ENCODE results near the gene PAGE1.
"Not testable (repeated sequence)": the region's sequence is repeated elsewhere in the genome, so short reads cannot be mapped to it uniquely, and the experiment has no call there.

The PAGE1 gene, protein sequence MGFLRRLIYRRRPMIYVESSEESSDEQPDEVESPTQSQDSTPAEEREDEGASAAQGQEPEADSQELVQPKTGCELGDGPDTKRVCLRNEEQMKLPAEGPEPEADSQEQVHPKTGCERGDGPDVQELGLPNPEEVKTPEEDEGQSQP

DNA sequence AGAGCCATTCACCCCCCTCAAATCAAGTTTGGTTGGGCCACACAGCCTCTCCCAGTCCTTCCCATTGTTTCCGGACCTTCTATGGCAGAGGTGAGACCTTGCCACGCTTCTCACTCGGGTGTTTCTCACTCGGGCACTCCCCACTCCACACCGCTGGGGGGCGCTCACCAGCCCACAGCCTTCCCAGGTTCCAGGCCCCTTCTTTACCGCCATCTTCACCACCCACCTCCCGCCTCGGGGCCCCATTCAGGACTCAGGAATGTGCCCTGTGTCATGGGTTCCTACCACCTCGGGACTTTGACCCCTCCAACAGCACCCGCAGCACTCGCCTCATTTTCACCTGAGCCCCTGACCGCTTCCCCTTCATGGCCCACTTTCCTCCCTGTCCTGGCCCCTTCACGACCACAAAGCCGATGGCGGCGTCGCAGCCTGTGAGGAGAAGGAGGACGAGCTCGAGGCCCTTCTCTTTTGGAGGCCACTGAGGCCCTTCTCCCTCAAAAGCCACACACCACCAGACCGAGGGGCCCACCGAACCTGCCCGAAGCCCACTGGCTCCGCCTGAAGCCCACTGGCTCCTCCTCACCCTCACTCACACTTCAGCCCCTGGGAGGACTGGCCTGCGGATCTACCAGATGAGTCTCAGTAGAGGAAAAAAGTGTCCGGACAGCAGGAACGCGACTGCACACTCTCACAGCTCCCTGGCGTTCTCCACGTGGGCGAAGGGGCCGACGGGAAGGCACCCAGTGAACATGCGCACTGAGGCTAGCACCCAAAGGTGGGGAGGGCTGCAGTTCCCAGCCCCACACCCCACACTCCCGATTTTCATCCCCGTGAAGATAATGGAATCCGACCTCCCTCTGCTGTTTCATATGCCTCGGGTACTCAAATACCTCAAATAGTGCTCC lies at the start of gene PAGE1:
TSS of gene PAGE1 (minus strand) at position 709 of the 905 bp plus-strand sequence. CDS start 1,214 bp downstream, outside the sequence.
- in situ Hi-C loops (cut with MboI; ENCODE audit: low sequenced_read_pairs): no loop called here

GRCh38 chrX:49741501-49741900 lies 45.7 kb upstream of the PAGE1 start:
- in situ Hi-C loops (cut with MboI; ENCODE audit: low sequenced_read_pairs): not testable (repeated sequence)

GRCh38 chrX:49727847-49728246 lies 32.1 kb upstream of the PAGE1 start:
- in situ Hi-C loops (cut with MboI; ENCODE audit: low sequenced_read_pairs): no loop called here

GRCh38 chrX:49726966-49727365 lies 31.2 kb upstream of the PAGE1 start:
- in situ Hi-C loops (cut with MboI; ENCODE audit: low sequenced_read_pairs): no loop called here

- in situ Hi-C loops (cut with MboI; ENCODE audit: low sequenced_read_pairs): no loop called here
Measured at GRCh38 chrX:49725923-49726904, 30.4 kb upstream of the PAGE1 start.

GRCh38 chrX:49725401-49725800 lies 29.6 kb upstream of the PAGE1 start:
- in situ Hi-C loops (cut with MboI; ENCODE audit: low sequenced_read_pairs): no loop called here

DNA sequence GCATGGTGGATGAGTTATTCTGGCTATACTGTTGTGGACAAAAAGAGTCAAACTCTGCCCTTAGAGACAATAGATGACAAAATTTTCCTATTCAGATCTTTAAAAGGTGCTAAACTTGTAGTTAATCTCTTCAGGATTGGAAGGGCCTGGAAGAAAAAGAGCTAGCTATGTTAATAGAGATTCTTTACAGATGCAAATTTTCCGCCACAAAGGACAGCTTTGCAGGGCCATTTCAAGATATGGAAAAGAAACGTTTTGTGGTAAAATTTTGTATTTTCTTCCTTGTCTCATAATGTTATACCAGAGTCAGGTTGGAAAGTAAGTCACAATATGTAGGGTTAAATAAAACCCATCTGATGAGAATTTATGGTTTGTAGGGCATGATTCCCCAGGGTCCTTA lies 24.3 kb upstream of the PAGE1 start:
- in situ Hi-C loops (cut with MboI; ENCODE audit: low sequenced_read_pairs): not testable (repeated sequence)

GRCh38 chrX:49712577-49712976 lies 16.8 kb upstream of the PAGE1 start:
- in situ Hi-C loops (cut with MboI; ENCODE audit: low sequenced_read_pairs): no loop called here

GRCh38 chrX:49710744-49711319 lies 15.0 kb upstream of the PAGE1 start:
- in situ Hi-C loops (cut with MboI; ENCODE audit: low sequenced_read_pairs): no loop called here

DNA sequence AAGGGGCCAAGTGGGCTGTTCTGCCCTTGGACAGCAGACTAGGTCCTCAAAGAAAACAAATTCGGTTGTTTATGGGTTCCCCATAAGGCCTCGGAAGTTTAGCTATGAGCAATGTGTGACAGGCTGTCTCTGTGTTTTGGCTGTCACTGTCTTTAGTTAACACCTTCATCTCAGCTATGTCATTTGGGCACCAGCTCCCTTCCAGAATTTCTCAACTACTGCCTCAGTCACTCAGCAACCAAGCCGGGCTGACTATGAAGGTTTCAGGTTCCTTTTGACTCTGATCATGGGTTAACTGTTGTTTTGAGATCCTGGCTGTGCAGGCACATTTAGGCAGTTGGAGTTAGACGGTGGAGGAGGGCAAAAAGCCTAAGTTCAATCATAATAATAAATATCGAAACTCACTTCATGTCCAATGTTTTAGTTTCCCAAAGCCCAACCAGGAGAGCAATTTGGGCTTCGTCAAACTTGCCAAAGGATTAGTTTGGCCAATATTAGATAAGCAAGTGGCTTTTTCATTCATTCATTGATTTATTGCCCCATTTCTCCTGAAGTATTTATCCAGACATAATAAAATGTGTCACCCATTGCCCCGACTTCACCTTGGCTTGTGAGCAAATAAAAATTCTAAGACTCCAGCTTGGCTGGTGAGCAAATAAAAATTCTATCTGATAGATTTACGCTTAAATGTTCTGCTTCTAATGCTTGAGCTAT lies 9.1 kb upstream of the PAGE1 start:
- in situ Hi-C loops (cut with MboI; ENCODE audit: low sequenced_read_pairs): no loop called here

- in situ Hi-C loops (cut with MboI; ENCODE audit: low sequenced_read_pairs): no loop called here
Measured at GRCh38 chrX:49701933-49702332, 6.1 kb upstream of the PAGE1 start.

GRCh38 chrX:49701323-49701722 lies 5.5 kb upstream of the PAGE1 start:
- in situ Hi-C loops (cut with MboI; ENCODE audit: low sequenced_read_pairs): no loop called here

- in situ Hi-C loops (cut with MboI; ENCODE audit: low sequenced_read_pairs): no loop called here
Measured at GRCh38 chrX:49675075-49675719, 20.6 kb downstream of the PAGE1 start.

- in situ Hi-C loops (cut with MboI; ENCODE audit: low sequenced_read_pairs): no loop called here
Measured at GRCh38 chrX:49673394-49673793, 22.4 kb downstream of the PAGE1 start.

DNA sequence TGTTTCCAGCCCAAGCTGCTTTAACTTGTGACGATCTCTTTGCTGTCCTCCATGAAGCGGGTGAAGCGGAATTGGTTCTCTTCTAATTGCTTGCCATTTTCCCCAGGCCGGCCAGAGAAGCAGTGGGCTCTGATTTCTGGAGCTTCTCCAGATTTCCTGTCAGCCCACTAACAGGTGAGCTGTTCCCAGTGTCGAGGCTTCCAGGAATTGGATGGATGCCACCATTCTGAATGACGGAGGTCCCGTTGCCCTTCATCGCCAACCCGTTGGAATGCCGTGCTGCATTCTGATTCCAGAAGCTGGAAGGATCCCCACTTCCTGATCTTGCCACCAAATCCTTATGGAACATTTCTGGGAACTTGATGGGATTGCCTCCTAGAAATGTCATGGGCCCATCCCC lies 31.0 kb downstream of the PAGE1 start:
- in situ Hi-C loops (cut with MboI; ENCODE audit: low sequenced_read_pairs): no loop called here

GRCh38 chrX:49661881-49662280 lies 33.9 kb downstream of the PAGE1 start:
- in situ Hi-C loops (cut with MboI; ENCODE audit: low sequenced_read_pairs): no loop called here

- in situ Hi-C loops (cut with MboI; ENCODE audit: low sequenced_read_pairs): no loop called here
Measured at GRCh38 chrX:49659771-49660170, 36.0 kb downstream of the PAGE1 start.

- in situ Hi-C loops (cut with MboI; ENCODE audit: low sequenced_read_pairs): no loop called here
Measured at GRCh38 chrX:49656533-49656932, 39.3 kb downstream of the PAGE1 start.

GRCh38 chrX:49644991-49645637 lies 50.7 kb downstream of the PAGE1 start:
- in situ Hi-C loops (cut with MboI; ENCODE audit: low sequenced_read_pairs): no loop called here
